ENCODE measurements around the gene CARMIL3.

DNA sequence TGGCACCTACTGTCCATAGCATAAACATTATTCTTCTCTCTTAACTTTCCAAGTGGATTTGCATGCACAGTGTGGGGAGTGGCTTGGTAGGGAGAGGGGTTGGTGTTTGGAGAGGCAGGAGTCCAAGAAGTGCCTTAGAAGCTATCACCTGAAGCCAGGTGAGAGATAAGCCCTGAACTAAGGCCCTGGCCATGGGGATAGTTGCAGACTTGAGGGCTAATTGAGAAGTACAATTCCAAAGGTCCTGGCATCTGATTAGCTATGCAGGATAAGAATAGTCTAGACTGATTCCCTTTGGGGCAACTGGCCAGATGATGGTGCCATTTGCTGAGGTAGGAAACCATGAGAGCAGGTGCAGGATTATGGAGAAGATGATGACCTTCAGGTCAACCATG lies 40.3 kb downstream of the CARMIL3 start:
- TF ChIP-seq, protein P1, sequence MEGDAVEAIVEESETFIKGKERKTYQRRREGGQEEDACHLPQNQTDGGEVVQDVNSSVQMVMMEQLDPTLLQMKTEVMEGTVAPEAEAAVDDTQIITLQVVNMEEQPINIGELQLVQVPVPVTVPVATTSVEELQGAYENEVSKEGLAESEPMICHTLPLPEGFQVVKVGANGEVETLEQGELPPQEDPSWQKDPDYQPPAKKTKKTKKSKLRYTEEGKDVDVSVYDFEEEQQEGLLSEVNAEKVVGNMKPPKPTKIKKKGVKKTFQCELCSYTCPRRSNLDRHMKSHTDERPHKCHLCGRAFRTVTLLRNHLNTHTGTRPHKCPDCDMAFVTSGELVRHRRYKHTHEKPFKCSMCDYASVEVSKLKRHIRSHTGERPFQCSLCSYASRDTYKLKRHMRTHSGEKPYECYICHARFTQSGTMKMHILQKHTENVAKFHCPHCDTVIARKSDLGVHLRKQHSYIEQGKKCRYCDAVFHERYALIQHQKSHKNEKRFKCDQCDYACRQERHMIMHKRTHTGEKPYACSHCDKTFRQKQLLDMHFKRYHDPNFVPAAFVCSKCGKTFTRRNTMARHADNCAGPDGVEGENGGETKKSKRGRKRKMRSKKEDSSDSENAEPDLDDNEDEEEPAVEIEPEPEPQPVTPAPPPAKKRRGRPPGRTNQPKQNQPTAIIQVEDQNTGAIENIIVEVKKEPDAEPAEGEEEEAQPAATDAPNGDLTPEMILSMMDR (conservative IDR thresholded peaks at IDR 0.05; ENCODE audit: low read depth in 2 of 2) = no peak
- TF ChIP-seq, protein P2, sequence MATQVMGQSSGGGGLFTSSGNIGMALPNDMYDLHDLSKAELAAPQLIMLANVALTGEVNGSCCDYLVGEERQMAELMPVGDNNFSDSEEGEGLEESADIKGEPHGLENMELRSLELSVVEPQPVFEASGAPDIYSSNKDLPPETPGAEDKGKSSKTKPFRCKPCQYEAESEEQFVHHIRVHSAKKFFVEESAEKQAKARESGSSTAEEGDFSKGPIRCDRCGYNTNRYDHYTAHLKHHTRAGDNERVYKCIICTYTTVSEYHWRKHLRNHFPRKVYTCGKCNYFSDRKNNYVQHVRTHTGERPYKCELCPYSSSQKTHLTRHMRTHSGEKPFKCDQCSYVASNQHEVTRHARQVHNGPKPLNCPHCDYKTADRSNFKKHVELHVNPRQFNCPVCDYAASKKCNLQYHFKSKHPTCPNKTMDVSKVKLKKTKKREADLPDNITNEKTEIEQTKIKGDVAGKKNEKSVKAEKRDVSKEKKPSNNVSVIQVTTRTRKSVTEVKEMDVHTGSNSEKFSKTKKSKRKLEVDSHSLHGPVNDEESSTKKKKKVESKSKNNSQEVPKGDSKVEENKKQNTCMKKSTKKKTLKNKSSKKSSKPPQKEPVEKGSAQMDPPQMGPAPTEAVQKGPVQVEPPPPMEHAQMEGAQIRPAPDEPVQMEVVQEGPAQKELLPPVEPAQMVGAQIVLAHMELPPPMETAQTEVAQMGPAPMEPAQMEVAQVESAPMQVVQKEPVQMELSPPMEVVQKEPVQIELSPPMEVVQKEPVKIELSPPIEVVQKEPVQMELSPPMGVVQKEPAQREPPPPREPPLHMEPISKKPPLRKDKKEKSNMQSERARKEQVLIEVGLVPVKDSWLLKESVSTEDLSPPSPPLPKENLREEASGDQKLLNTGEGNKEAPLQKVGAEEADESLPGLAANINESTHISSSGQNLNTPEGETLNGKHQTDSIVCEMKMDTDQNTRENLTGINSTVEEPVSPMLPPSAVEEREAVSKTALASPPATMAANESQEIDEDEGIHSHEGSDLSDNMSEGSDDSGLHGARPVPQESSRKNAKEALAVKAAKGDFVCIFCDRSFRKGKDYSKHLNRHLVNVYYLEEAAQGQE (IDR thresholded peaks at IDR 0.05; ENCODE audit: unreplicated experiment) = no peak
- TF ChIP-seq EZH2 (IDR thresholded peaks at IDR 0.05; ENCODE audit: low read depth, unreplicated experiment) = no peak
